K562 (cell line): ENCODE results near the gene AK2. TPM values are rescaled to one million over a fixed set of nuclear protein-coding genes. Genes with fewer than 3 reads are reported as not detected.
A peak's percentile ranks its signal among the peaks of the same experiment; 100 is the strongest.

ENCODE experiments used
- ARNT ChIP-seq, 2 experiments: fragments of 450-650 bp; IDR thresholded peaks; 2 replicates each; pipeline ENCODE4 v1.6.1; 2016; ENCODE audit warnings: mild to moderate bottlenecking in 1 of 2
- CBX8 ChIP-seq: fragments of 200-600 bp; sonication (generic); IDR thresholded peaks from 2 replicates; pipeline ENCODE4 v1.6.1; 2012; ENCODE audit warnings: borderline replicate concordance, mixed run types, low read depth, mild to moderate bottlenecking, moderate library complexity, mixed read lengths, low read length, control low read depth, inconsistent platforms; ENCODE audit not compliant: poor library complexity, severe bottlenecking; ENCODE audit errors: extremely low read depth
- CTCF ChIP-seq, 3 experiments: IDR thresholded peaks in 2 of 3; conservative IDR thresholded peaks in 1 of 3; 2 replicates each; pipeline ENCODE4 v1.5.1; 2011 to 2012; ENCODE audit warnings: low read length in 3 of 3, mild to moderate bottlenecking in 3 of 3, control low read depth in 2 of 3, improper control_type of control experiment in 1 of 3, inconsistent platforms in 1 of 3, low read depth in 1 of 3, mixed read lengths in 1 of 3, moderate library complexity in 1 of 3; ENCODE audit not compliant: insufficient read depth in 2 of 3
- HLTF ChIP-seq: fragments of 450-650 bp; IDR thresholded peaks from 2 replicates; pipeline ENCODE4 v1.6.1; 2016
- NCOA1 ChIP-seq: fragments of 450-650 bp; IDR thresholded peaks from 2 replicates; pipeline ENCODE4 v1.6.1; 2016; ENCODE audit warnings: low read depth
- NFE2 ChIP-seq: IDR thresholded peaks from 2 replicates; pipeline ENCODE4 v1.6.1; 2014; ENCODE audit warnings: antibody characterized with exemption, low read depth
- NFRKB ChIP-seq: fragments of 450-650 bp; IDR thresholded peaks from 2 replicates; pipeline ENCODE4 v1.6.1; 2016; ENCODE audit warnings: low read depth
- NR1H2 ChIP-seq: sonication (generic); formaldehyde crosslinking; IDR thresholded peaks from 2 replicates; pipeline ENCODE4 v1.4.0; 2020; ENCODE audit warnings: mild to moderate bottlenecking, missing genetic modification reagents
- NR2C1 ChIP-seq, 2 experiments: fragments of 450-650 bp; IDR thresholded peaks; 2 replicates each; pipeline ENCODE4 v1.6.1; 2017; ENCODE audit warnings: mild to moderate bottlenecking in 2 of 2, antibody characterized with exemption in 1 of 2, inconsistent platforms in 1 of 2, missing compliant biosample characterization in 1 of 2, missing genetic modification characterization in 1 of 2
- RBM14 ChIP-seq: fragments of 200-400 bp; formaldehyde crosslinking; IDR thresholded peaks from 2 replicates; pipeline ENCODE4 v1.6.1; 2018; ENCODE audit warnings: low read depth, mild to moderate bottlenecking, low read length, moderate library complexity, borderline replicate concordance; ENCODE audit not compliant: insufficient read depth
- SRSF1 ChIP-seq: fragments of 200-400 bp; formaldehyde crosslinking; IDR thresholded peaks from 2 replicates; pipeline ENCODE4 v1.6.1; 2017; ENCODE audit warnings: mild to moderate bottlenecking, low read depth, low read length, moderate library complexity
- ZKSCAN1 ChIP-seq: fragments of 150-350 bp; IDR thresholded peaks from 2 replicates; pipeline ENCODE4 v1.6.1; 2016; ENCODE audit warnings: low read depth, low read length
- ZMIZ1 ChIP-seq, 2 experiments: fragments of 150-350 bp in 1 of 2; IDR thresholded peaks; 2 replicates each; pipeline ENCODE4 v1.6.1; 2012 to 2016; ENCODE audit warnings: low read depth in 2 of 2, low read length in 2 of 2, mild to moderate bottlenecking in 1 of 2, moderate library complexity in 1 of 2
- ZNF518B ChIP-seq: fragments of 250-450 bp; sonication (Bioruptor Pico); IDR thresholded peaks from 2 replicates; pipeline ENCODE4 v1.5.0; 2021; ENCODE audit warnings: mild to moderate bottlenecking, moderate library complexity
- polyA plus RNA-seq, 8 experiments: library from polyadenylated mRNA; depleted of rRNA in 4 of 8; stranded (reverse) in 5 of 8; unstranded in 3 of 8; fragments of >200 nt; fragmentation: Nextera tagmentation in 2 of 8; fragmentation: Illumina TruSeq in 1 of 8; extraction: Ambion mirVana in 2 of 8; extraction: Trizol in 1 of 8; gene quantifications; 2 replicates each; pipeline versions ENCODE4 v1.2.1 to v1.2.3, GENCODE V29; 2011 to 2014; ENCODE audit warnings: inconsistent platforms in 1 of 8, missing spikeins in 1 of 8
- total RNA-seq, 7 experiments: library from RNA; depleted of rRNA in 6 of 7; stranded (reverse); fragments of >200 nt in 6 of 7; fragmentation: Illumina TruSeq in 2 of 7; extraction: Trizol in 2 of 7; gene quantifications; 2 replicates each; pipeline versions ENCODE4 v1.2.1 to v1.2.3, GENCODE V29; 2011 to 2021; ENCODE audit warnings: low replicate concordance in 1 of 7

AK2 gene
- total and polyA plus RNA-seq, 9 of the 15 experiments (the other 6 are each of a cell fraction or from before 2014, with no cell fraction given): 105 to 1,050 (median 509) TPM

- TF ChIP-seq CTCF (IDR thresholded peaks at IDR 0.05 in 2 of 3, conservative IDR thresholded peaks at IDR 0.05 in 1 of 3; ENCODE audit: insufficient read depth in 2 of 3, low read depth in 1 of 3, low read length in 3 of 3) (peak in 1 of 3 experiments; percentile 6; a peak in 1 of 6 replicates), NFE2 (peak; percentile 98), NFRKB (0 out of 2 replicates have a peak, but pooled peaks have one; percentile 33), ARNT (IDR thresholded peaks at IDR 0.05) (peak in 1 of 2 experiments; percentile 56; a peak in 1 of 4 replicates), ZNF518B (CRISPR knock-in tag) (no peak), RBM14 (no peak), ZMIZ1 (IDR thresholded peaks at IDR 0.05; ENCODE audit: low read depth in 2 of 2, low read length in 2 of 2) (no peak), NR2C1 (IDR thresholded peaks at IDR 0.05) (peak; percentile 44; the same call in 1 of the 2 replicates), NR2C1 (tag; IDR thresholded peaks at IDR 0.05) (peak; percentile 81), CBX8 (no peak), HLTF (no peak), NCOA1 (0 out of 2 replicates have a peak, but pooled peaks have one; percentile 28), SRSF1 (no peak), ZKSCAN1 (peak; percentile 39; the same call in 1 of the 2 replicates), NR1H2 (CRISPR knock-in tag) (no peak)
Observed at GRCh38 chr1:32989160-32990050, 47.3 kb downstream of the AK2 start (continued).
